WTC11 (cell line): ENCODE results near the gene FNBP1L. TPM values are rescaled to one million over a fixed set of nuclear protein-coding genes. Genes with fewer than 3 reads are reported as not detected.

Experiments used
- ATAC-seq: fragments of 200-7000 bp; cut with Tn5 transposase; 2 replicates; pipeline ENCODE4 v1.10.0; 2021; ENCODE audit warnings: mild to moderate bottlenecking, moderate library complexity
- CTCF ChIA-PET: fragments of 300-600 bp; sonication (Branson Sonifier 250); formaldehyde crosslinking; loops from one replicate; lab custom pipeline; 2021; ENCODE audit warnings: antibody characterized with exemption; lab: Charles Lee
- POLR2A ChIA-PET: fragments of 350-600 bp; sonication (Branson Sonifier 250); formaldehyde crosslinking; loops from one replicate; lab custom pipeline; 2021; ENCODE audit warnings: antibody characterized with exemption; lab: Charles Lee
- DNase-seq: peaks from one replicate; pipeline ENCODE4 v3.0.0; 2021; ENCODE audit warnings: low spot score
- H3K27ac Mint-ChIP-seq: 2 replicates; pipeline ENCODE4 v1.8.0; 2021; ENCODE audit warnings: mixed read lengths
- H3K27me3 Mint-ChIP-seq: 2 replicates; pipeline ENCODE4 v1.8.0; 2021; ENCODE audit warnings: low read depth, mild to moderate bottlenecking, moderate library complexity, mixed read lengths
- H3K36me3 Mint-ChIP-seq: 2 replicates; pipeline ENCODE4 v1.8.0; 2021; ENCODE audit warnings: mixed read lengths
- H3K4me1 Mint-ChIP-seq: 2 replicates; pipeline ENCODE4 v1.8.0; 2022; ENCODE audit warnings: mixed read lengths
- H3K4me3 Mint-ChIP-seq: 2 replicates; pipeline ENCODE4 v1.8.0; 2021; ENCODE audit warnings: mild to moderate bottlenecking, moderate library complexity, mixed read lengths
- H3K9me3 Mint-ChIP-seq: 2 replicates; pipeline ENCODE4 v1.8.0; 2021; ENCODE audit warnings: mixed read lengths
- ARID4B ChIP-seq: sonication (generic); formaldehyde crosslinking; IDR thresholded peaks from 2 replicates; pipeline ENCODE4 v1.8.0; 2023; ENCODE audit warnings: missing genetic modification reagents, mild to moderate bottlenecking, borderline replicate concordance
- ATF1 ChIP-seq: sonication (generic); formaldehyde crosslinking; IDR thresholded peaks from 2 replicates; pipeline ENCODE4 v1.8.1; 2023; ENCODE audit warnings: mild to moderate bottlenecking, moderate library complexity, missing genetic modification reagents
- ATF3 ChIP-seq: sonication (generic); formaldehyde crosslinking; conservative IDR thresholded peaks from 2 replicates; pipeline ENCODE4 v1.8.1; 2022; ENCODE audit warnings: mild to moderate bottlenecking, missing genetic modification reagents
- ATF6 ChIP-seq: sonication (generic); formaldehyde crosslinking; IDR thresholded peaks from 2 replicates; pipeline ENCODE4 v1.8.1; 2023; ENCODE audit warnings: mild to moderate bottlenecking, missing genetic modification reagents
- CREM ChIP-seq: sonication (generic); formaldehyde crosslinking; IDR thresholded peaks from 2 replicates; pipeline ENCODE4 v1.8.1; 2022; ENCODE audit warnings: mild to moderate bottlenecking, missing genetic modification reagents, moderate library complexity
- EMX1 ChIP-seq: fragments of 250-450 bp; sonication (Bioruptor Pico); IDR thresholded peaks from 2 replicates; pipeline ENCODE4 v1.8.0; 2021; ENCODE audit warnings: mild to moderate bottlenecking
- ERG ChIP-seq: fragments of 250-450 bp; sonication (Bioruptor Pico); IDR thresholded peaks from 2 replicates; pipeline ENCODE4 v1.8.0; 2021; ENCODE audit warnings: mild to moderate bottlenecking
- ESRRA ChIP-seq: sonication (generic); formaldehyde crosslinking; IDR thresholded peaks from 2 replicates; pipeline ENCODE4 v1.8.1; 2022; ENCODE audit warnings: mild to moderate bottlenecking, missing genetic modification reagents, borderline replicate concordance
- FOXJ3 ChIP-seq: sonication (generic); formaldehyde crosslinking; IDR thresholded peaks from 2 replicates; pipeline ENCODE4 v1.9.0; 2021; ENCODE audit warnings: missing genetic modification reagents, mild to moderate bottlenecking, borderline replicate concordance
- FOXK1 ChIP-seq: sonication (generic); formaldehyde crosslinking; IDR thresholded peaks from 2 replicates; pipeline ENCODE4 v1.8.0; 2022; ENCODE audit warnings: mild to moderate bottlenecking, moderate library complexity, missing genetic modification reagents
- FOXP1 ChIP-seq: sonication (generic); formaldehyde crosslinking; IDR thresholded peaks from 2 replicates; pipeline ENCODE4 v1.8.0; 2022; ENCODE audit warnings: missing genetic modification reagents, mild to moderate bottlenecking, moderate library complexity, borderline replicate concordance
- JAZF1 ChIP-seq: fragments of 250-450 bp; sonication (Bioruptor Pico); IDR thresholded peaks from 2 replicates; pipeline ENCODE4 v1.9.0; 2021; ENCODE audit warnings: moderate library complexity, mild to moderate bottlenecking, inconsistent platforms
- JUN ChIP-seq: sonication (generic); formaldehyde crosslinking; IDR thresholded peaks from 2 replicates; pipeline ENCODE4 v1.8.0; 2023; ENCODE audit warnings: mild to moderate bottlenecking, missing genetic modification reagents
- NFATC4 ChIP-seq: fragments of 250-450 bp; sonication (Bioruptor Pico); IDR thresholded peaks from 2 replicates; pipeline ENCODE4 v1.9.0; 2021; ENCODE audit warnings: mild to moderate bottlenecking
- NFE2L1 ChIP-seq: sonication (generic); formaldehyde crosslinking; IDR thresholded peaks from 2 replicates; pipeline ENCODE4 v1.8.1; 2023; ENCODE audit warnings: missing genetic modification reagents
- PRDM15 ChIP-seq: sonication (generic); formaldehyde crosslinking; IDR thresholded peaks from 2 replicates; pipeline ENCODE4 v1.8.0; 2022; ENCODE audit warnings: missing genetic modification reagents
- PRRX2 ChIP-seq: fragments of 250-450 bp; sonication (Bioruptor Pico); IDR thresholded peaks from 2 replicates; pipeline ENCODE4 v1.8.0; 2021; ENCODE audit warnings: mild to moderate bottlenecking
- TEAD4 ChIP-seq: sonication (generic); formaldehyde crosslinking; IDR thresholded peaks from 2 replicates; pipeline ENCODE4 v1.8.0; 2022; ENCODE audit warnings: mild to moderate bottlenecking, missing genetic modification reagents
- USF1 ChIP-seq: sonication (generic); formaldehyde crosslinking; IDR thresholded peaks from 2 replicates; pipeline ENCODE4 v1.8.0; 2022; ENCODE audit warnings: mild to moderate bottlenecking, missing genetic modification reagents
- USF2 ChIP-seq: sonication (generic); formaldehyde crosslinking; IDR thresholded peaks from 2 replicates; pipeline ENCODE4 v1.8.1; 2023; ENCODE audit warnings: mild to moderate bottlenecking, missing genetic modification reagents, moderate library complexity
- ZNF121 ChIP-seq: sonication (generic); formaldehyde crosslinking; IDR thresholded peaks from 2 replicates; pipeline ENCODE4 v1.8.0; 2023; ENCODE audit warnings: missing genetic modification reagents
- ZNF138 ChIP-seq: sonication (generic); formaldehyde crosslinking; conservative IDR thresholded peaks from 2 replicates; pipeline ENCODE4 v1.8.1; 2022; ENCODE audit warnings: mild to moderate bottlenecking, moderate library complexity, missing genetic modification reagents
- ZNF671 ChIP-seq: fragments of 250-450 bp; sonication (Bioruptor Pico); IDR thresholded peaks from 2 replicates; pipeline ENCODE4 v1.8.0; 2021; ENCODE audit warnings: mild to moderate bottlenecking
- ZSCAN18 ChIP-seq: fragments of 250-450 bp; sonication (Bioruptor Pico); IDR thresholded peaks from 2 replicates; pipeline ENCODE4 v2.1.2; 2022; ENCODE audit warnings: mild to moderate bottlenecking, moderate library complexity
- total RNA-seq: library from RNA; stranded (reverse); gene quantifications from 3 replicates; pipeline ENCODE4 v1.2.3, GENCODE V29; 2021

Gene FNBP1L
- total RNA-seq, 1 experiment from 2014 or later = 79.1 TPM

- TF ChIP-seq ARID4B (CRISPR knock-in tag) (no peak), FOXK1 (CRISPR knock-in tag) (no peak), ERG (CRISPR knock-in tag) (no peak), USF2 (no peak), ATF1 (CRISPR knock-in tag) (no peak), ATF3 (CRISPR knock-in tag) (no peak), NFE2L1 (CRISPR knock-in tag) (no peak), ZNF138 (CRISPR knock-in tag) (no peak), ZNF671 (CRISPR knock-in tag) (no peak), EMX1 (CRISPR knock-in tag) (no peak), ESRRA (CRISPR knock-in tag) (no peak)
Observed at GRCh38 chr1:93502571-93502970, 54.7 kb downstream of the FNBP1L start (continued).

- no peak for ATAC-seq
- H3K4me1 Mint-ChIP-seq = peaks cover 40% of the 10 kb centered on the region
- no peak overlapping the region for H3K4me3 Mint-ChIP-seq
- no peak for DNase-seq
- CTCF ChIA-PET = no interaction called here
- peaks cover 27% of the 10 kb centered on the region for H3K36me3 Mint-ChIP-seq
- H3K27ac Mint-ChIP-seq = peak overlapping the region; percentile 4; the same call in 1 of the 2 replicates
- peaks cover 5% of the 10 kb centered on the region for H3K9me3 Mint-ChIP-seq
- POLR2A ChIA-PET = no interaction called here
- H3K27me3 Mint-ChIP-seq = no peaks in the 10 kb centered on the region
- TF ChIP-seq ZNF121 (CRISPR knock-in tag) (no peak), ATF6 (CRISPR knock-in tag) (no peak), USF1 (CRISPR knock-in tag) (no peak), ZSCAN18 (CRISPR knock-in tag) (no peak), ESRRA (CRISPR knock-in tag) (no peak), FOXJ3 (CRISPR knock-in tag) (no peak), TEAD4 (CRISPR knock-in tag) (no peak), FOXP1 (no peak), NFATC4 (CRISPR knock-in tag) (no peak), JAZF1 (CRISPR knock-in tag) (no peak), PRDM15 (no peak), PRRX2 (CRISPR knock-in tag) (no peak), JUN (CRISPR knock-in tag) (no peak), CREM (CRISPR knock-in tag) (no peak)
Observed at GRCh38 chr1:93503163-93503562, 55.2 kb downstream of the FNBP1L start.
